Peyer's patch (tissue), 4 donors: ENCODE data around the gene LHX4. TPM values are rescaled to one million over a fixed set of nuclear protein-coding genes. Genes with fewer than 3 reads are reported as not detected.
A peak's percentile ranks its signal among the peaks of the same experiment; 100 is the strongest.

Experiments used
- DNase-seq, 3 donors: peaks; one replicate each; pipeline ENCODE4 v3.0.0-alpha.2; 2017 to 2019
- H3K27ac ChIP-seq, 4 donors: fragments of 200-600 bp; sonication (generic); one replicate each; pipeline ENCODE4 v1.5.1; 2016 to 2019
- H3K27me3 ChIP-seq, 2 donors: fragments of 200-600 bp; sonication (generic); one replicate each; pipeline ENCODE4 v1.5.1; 2019
- H3K36me3 ChIP-seq, 3 donors: fragments of 200-600 bp; sonication (generic); one replicate each; pipeline ENCODE4 v1.5.1; 2016 to 2019
- H3K4me1 ChIP-seq, 4 donors: fragments of 200-600 bp; sonication (generic); one replicate each; pipeline ENCODE4 v1.5.1; 2016 to 2019
- H3K4me3 ChIP-seq, 4 donors: fragments of 200-600 bp; sonication (generic); 1 replicate in 3 of 4; 2 replicates in 1 of 4; pipeline ENCODE4 v1.5.1; 2016 to 2019; ENCODE audit warnings: mild to moderate bottlenecking in 1 of 4
- H3K9me3 ChIP-seq, 4 donors: fragments of 200-600 bp; sonication (generic); one replicate each; pipeline ENCODE4 v1.5.1; 2016 to 2019; ENCODE audit warnings: mild to moderate bottlenecking in 1 of 4
- POLR2A ChIP-seq, 2 donors: fragments of 450-650 bp; IDR thresholded peaks; one replicate each; pipeline ENCODE4 v1.5.1; 2017; ENCODE audit warnings: antibody characterized with exemption in 2 of 2, mild to moderate bottlenecking in 2 of 2, moderate library complexity in 2 of 2
- total RNA-seq, 4 donors: library from RNA; depleted of rRNA; stranded (reverse); fragments of >200 nt; gene quantifications; one replicate each; pipeline ENCODE4 v1.1.0, GENCODE V29; 2016
- TF ChIP-seq, protein P1 (sequence below), 6 experiments: fragments of 450-650 bp in 4 of 6; fragments of 200-600 bp in 2 of 6; sonication (generic) in 1 of 6; IDR thresholded peaks; one replicate each; pipeline ENCODE4 v1.5.1; 2017 to 2019; ENCODE audit warnings: antibody characterized with exemption in 6 of 6, mild to moderate bottlenecking in 3 of 6, moderate library complexity in 1 of 6

The LHX4 gene
- total RNA-seq, 4 donors from 2014 or later = 0.28 to 1.1 (median 0.68) TPM

DNA sequence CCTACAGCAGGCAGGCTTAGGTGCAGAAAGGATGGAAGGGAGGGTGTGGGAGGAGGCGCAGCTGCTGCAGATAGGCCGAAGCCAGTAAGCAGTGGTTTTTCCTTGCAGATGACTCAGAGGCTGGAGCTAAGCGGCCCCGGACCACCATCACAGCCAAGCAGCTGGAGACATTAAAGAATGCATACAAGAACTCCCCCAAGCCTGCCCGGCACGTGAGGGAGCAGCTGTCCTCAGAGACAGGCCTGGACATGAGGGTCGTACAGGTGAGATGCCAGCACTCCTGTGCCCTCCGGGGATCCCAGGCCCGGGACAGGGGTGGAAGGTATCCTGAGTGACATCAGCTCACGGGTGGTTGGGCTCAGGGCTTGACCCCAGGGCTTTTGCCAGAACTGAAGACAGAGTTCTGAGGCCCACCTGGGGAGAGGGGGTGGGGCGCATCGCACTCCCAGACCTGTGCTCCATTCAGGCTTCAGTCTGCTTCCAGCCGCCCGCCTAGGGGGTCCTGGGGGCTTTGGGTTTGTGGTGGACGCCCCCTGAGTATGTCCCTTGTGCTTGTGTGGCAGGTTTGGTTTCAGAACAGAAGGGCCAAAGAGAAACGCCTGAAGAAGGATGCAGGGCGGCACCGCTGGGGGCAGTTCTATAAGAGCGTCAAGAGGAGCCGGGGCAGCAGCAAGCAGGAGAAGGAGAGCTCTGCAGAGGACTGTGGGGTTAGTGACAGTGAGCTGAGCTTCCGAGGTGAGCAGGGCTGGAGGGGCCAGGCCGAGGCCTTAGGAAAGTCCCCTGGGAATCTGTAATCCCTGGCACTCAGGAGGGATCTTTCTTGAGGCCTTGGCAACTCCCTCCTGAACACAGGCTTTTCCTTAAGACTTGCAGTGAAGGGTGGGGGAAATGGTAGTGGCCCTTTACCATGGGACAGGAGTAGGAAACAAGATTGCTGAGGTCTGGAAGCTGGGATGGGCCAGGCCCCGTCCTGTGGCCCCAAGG is 41.5 kb downstream of the LHX4 start:
- DNase-seq = peak in 1 of 3 donors; percentile 40
- no peak overlapping the region for H3K4me3 ChIP-seq
- no peaks in the 10 kb centered on the region for H3K27me3 ChIP-seq
- H3K9me3 ChIP-seq = no peaks in the 10 kb centered on the region
- H3K4me1 ChIP-seq = peaks cover 0 to 22% (median 0%) of the 10 kb centered on the region in 4 donors
- peaks cover 0 to 14% (median 0%) of the 10 kb centered on the region in 3 donors for H3K36me3 ChIP-seq
- TF ChIP-seq, protein P1, sequence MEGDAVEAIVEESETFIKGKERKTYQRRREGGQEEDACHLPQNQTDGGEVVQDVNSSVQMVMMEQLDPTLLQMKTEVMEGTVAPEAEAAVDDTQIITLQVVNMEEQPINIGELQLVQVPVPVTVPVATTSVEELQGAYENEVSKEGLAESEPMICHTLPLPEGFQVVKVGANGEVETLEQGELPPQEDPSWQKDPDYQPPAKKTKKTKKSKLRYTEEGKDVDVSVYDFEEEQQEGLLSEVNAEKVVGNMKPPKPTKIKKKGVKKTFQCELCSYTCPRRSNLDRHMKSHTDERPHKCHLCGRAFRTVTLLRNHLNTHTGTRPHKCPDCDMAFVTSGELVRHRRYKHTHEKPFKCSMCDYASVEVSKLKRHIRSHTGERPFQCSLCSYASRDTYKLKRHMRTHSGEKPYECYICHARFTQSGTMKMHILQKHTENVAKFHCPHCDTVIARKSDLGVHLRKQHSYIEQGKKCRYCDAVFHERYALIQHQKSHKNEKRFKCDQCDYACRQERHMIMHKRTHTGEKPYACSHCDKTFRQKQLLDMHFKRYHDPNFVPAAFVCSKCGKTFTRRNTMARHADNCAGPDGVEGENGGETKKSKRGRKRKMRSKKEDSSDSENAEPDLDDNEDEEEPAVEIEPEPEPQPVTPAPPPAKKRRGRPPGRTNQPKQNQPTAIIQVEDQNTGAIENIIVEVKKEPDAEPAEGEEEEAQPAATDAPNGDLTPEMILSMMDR (IDR thresholded peaks at IDR 0.05) = no peak
- TF ChIP-seq POLR2A (IDR thresholded peaks at IDR 0.05) = no peak
- peak overlapping the region in 2 of 4 donors; percentile 70 to 74 for H3K27ac ChIP-seq

GRCh38 chr1:180272395-180272794 is 42.3 kb downstream of the LHX4 start:
- H3K9me3 ChIP-seq = no peaks in the 10 kb centered on the region
- no peak for TF ChIP-seq POLR2A (IDR thresholded peaks at IDR 0.05)
- no peaks in the 10 kb centered on the region for H3K27me3 ChIP-seq
- H3K36me3 ChIP-seq = peaks cover 0 to 14% (median 0%) of the 10 kb centered on the region in 3 donors
- no peak overlapping the region for H3K4me3 ChIP-seq
- no peak for DNase-seq
- peaks cover 0 to 22% (median 0%) of the 10 kb centered on the region in 4 donors for H3K4me1 ChIP-seq
- peak overlapping the region in 1 of 4 donors; percentile 8 for H3K27ac ChIP-seq

DNA sequence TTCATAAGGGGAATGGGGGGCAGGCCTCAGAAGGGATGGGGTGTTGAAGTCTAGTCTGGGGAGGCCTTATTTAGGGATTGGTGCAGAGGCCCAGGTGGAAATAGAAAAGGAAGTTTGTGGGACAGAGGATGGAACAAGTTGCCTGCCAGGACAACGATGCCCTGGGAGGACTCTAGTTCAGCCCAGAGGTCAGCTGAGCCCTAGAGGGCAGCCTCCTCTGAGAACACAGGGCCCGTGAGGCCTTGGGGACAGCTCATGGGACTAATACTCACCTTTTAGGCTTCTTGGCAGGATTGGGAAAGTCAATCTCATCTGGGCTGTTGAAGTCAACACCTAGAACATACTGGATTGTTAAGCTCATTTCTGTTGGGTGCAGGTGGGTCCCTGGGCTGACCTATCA is 43.0 kb downstream of the LHX4 start:
- Histone ChIP-seq H3K36me3 (peaks cover 0 to 14% (median 0%) of the 10 kb centered on the region in 3 donors), H3K4me3 (no peak overlapping the region), H3K4me1 (peaks cover 0 to 22% (median 0%) of the 10 kb centered on the region in 4 donors), H3K27me3 (no peaks in the 10 kb centered on the region), H3K27ac (no peak overlapping the region), H3K9me3 (no peaks in the 10 kb centered on the region)
- TF ChIP-seq POLR2A (IDR thresholded peaks at IDR 0.05) = no peak
- TF ChIP-seq, protein P1 (IDR thresholded peaks at IDR 0.05) = no peak
- no peak for DNase-seq

DNA sequence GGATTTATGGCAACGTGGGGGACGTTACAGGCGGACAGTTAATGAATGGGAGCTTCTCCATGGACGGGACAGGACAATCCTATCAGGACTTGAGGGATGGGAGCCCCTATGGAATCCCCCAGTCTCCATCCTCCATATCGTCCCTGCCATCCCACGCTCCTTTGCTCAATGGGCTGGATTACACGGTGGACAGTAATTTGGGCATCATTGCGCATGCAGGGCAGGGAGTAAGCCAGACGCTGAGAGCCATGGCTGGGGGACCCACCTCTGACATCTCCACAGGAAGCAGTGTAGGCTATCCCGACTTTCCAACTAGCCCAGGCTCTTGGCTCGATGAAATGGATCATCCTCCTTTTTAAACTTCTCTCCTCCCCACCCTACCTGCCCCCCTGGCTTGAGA is 44.2 kb downstream of the LHX4 start:
- H3K36me3 ChIP-seq = peaks cover 0 to 14% (median 0%) of the 10 kb centered on the region in 3 donors
- no peaks in the 10 kb centered on the region for H3K27me3 ChIP-seq
- no peak overlapping the region for H3K27ac ChIP-seq
- H3K9me3 ChIP-seq = no peaks in the 10 kb centered on the region
- no peak for TF ChIP-seq POLR2A (IDR thresholded peaks at IDR 0.05)
- TF ChIP-seq, protein P1 (IDR thresholded peaks at IDR 0.05) = no peak
- no peak overlapping the region for H3K4me3 ChIP-seq
- peaks cover 0 to 19% (median 0%) of the 10 kb centered on the region in 4 donors for H3K4me1 ChIP-seq
- peak in 1 of 3 donors; percentile 34 for DNase-seq

- TF ChIP-seq, protein P1 (IDR thresholded peaks at IDR 0.05) = no peak
- TF ChIP-seq POLR2A (IDR thresholded peaks at IDR 0.05) = no peak
- Histone ChIP-seq H3K4me3 (no peak overlapping the region), H3K36me3 (peaks cover 0 to 14% (median 0%) of the 10 kb centered on the region in 3 donors), H3K27ac (no peak overlapping the region), H3K9me3 (no peaks in the 10 kb centered on the region), H3K27me3 (no peaks in the 10 kb centered on the region), H3K4me1 (peaks cover 0 to 13% (median 0%) of the 10 kb centered on the region in 4 donors)
- no peak for DNase-seq
Measured at GRCh38 chr1:180275726-180276125, 45.7 kb downstream of the LHX4 start.
